ENCODE data around the gene PTGIS.

PTGIS gene

DNA sequence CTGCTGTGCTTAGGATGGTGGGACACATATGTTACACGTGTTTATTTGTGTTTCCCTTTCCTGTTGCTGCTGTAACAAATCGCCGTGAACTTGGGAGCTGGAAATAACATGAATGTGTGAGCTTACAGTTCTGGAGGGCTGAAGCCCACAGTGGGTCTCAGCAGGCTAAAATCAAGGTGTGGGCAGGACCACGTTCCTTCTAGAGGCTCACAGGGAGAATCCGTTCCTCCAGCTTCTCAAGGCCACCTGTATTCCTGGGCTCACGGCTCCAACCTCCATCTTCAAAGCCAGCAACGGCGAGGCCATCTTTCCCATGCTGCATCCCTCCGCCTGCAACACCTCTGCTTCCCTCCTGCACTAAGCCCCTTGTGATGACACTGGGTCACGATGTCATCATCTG lies 27.4 kb upstream of the PTGIS start:
- DNase-seq, result no peak

DNA sequence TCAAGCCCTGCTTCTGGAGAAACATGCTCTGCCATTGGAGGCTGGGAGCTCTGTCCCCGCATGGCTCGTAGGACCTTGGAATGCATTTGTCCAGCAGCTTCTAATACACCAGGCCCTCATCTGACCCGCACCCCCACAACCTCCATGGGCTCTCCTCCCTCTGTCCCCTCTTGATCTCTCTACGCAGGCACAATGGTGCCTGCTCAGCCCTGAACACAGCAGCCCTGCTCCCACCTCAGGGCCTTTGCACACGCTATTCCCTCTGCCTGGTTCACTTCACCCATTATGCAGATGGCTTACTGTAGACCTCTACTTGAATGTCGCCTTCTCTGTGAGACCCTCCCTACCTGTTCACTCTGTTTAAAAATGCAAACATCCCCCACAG lies 27.0 kb upstream of the PTGIS start:
- no peak for DNase-seq

DNA sequence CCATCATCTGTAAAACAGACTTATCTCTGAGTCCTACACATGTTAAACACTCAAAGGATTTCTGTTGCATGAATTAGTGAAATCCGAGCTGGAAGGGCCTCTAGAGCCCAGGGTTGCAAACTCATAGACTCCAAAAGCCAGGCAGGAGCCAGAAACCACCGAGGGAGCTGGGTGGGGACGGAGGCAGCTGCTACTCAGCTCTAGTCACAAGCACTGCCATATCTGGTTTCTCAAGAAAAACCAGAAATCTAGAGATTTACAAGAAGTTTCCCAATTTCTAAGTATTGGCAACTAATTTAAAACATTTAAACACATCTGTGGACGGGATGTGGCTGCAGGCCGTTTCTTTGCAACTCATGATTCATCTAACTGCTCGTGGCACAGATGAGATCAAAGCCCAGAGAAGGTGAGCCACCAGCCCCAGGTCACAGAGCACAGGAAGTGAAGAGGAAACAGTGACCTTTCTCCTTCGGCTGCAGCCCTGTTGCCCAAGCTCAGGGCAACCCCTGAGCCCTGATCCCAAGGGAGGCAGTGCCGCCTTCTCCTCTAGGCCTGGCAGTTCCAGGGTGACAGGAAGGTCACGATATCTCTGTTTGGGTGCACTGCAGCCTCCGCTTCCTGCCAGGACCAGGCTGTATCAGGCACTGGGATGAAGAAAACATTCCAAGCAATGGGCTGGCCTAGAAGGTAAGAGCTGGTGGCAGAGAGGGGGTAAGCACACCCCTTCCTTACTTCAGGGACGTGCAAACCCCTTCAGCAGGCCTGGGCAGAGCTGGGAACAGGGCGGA lies 26.4 kb upstream of the PTGIS start:
- no peak for DNase-seq

DNA sequence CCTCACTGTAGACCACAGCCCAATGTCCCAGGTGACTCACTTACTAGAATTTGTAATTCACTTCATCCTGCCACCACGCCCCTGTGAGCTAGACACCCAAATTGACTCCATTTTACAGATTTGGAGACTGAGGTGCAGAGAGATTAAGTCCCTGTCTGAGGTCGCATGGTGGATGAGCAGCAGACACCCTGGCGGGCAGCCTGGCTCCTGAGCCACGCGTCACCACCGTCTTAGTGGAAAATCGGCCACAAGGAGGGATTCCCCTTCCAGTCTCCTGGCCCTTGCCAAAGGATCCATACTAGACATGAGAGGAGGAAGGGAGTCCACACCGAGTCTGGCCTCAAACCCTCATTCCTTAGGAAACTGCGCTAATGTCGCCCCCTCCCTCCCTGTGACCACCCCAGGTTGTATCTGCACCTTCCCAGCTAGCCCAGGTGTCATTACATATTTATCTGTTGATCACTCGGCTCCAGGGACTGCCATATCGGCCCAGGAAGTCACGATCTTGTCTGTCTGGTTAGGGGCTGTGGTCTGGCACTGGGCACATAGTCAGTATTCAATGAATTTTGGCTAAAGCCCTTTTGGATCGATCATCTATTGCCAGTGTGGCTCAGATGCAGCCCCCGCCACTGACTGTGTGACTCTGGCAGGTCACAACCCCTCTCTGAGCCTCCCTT lies 25.7 kb upstream of the PTGIS start:
- no peak for DNase-seq

DNA sequence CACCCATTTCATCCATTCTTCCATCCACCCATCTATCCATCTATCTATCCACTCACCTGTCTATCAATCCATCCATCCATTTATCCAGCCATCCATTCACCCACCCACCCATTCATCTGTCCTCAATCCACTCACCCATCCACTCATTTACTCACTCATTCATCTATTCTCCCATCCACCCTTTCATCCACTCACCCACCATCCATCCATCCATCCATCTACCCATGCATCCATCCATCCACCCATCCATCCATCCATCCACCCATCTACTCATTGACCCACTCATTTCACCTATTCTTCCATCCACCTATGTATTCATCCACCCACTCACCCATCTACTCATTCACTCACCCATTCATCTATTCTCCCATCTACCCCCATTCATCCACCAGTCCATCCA lies 24.2 kb upstream of the PTGIS start:
- no peak for DNase-seq

DNA sequence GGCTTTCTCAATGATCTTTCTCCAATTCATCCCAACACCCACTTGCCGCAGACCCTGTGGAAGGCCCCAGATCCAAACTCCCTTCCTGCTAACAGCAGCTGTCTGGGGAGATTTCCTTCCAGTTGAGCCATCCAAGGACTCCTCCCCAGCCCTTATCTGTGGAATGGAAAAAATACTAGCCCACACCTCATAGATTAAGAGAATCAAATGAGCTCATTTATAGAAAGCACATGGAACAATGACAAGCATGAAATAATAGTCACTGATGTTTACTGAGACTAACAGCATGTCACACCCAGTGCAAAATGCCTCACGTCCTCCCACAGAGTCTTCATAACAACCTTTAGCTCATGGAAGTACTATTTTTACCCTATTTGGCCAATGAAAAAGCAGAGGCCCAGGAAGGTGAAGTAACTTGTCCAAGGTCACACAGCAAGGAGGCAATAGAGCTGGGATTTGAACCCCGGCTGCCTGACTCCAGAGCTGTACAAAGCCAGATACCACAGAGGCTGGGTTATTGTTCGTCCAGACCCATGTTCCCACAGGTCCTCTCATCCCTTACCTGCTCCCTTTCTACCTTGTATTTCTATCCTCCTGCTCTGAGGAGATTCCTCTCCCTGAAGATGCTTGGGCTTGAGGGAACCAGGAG lies 23.4 kb upstream of the PTGIS start:
- DNase-seq, result no peak

DNA sequence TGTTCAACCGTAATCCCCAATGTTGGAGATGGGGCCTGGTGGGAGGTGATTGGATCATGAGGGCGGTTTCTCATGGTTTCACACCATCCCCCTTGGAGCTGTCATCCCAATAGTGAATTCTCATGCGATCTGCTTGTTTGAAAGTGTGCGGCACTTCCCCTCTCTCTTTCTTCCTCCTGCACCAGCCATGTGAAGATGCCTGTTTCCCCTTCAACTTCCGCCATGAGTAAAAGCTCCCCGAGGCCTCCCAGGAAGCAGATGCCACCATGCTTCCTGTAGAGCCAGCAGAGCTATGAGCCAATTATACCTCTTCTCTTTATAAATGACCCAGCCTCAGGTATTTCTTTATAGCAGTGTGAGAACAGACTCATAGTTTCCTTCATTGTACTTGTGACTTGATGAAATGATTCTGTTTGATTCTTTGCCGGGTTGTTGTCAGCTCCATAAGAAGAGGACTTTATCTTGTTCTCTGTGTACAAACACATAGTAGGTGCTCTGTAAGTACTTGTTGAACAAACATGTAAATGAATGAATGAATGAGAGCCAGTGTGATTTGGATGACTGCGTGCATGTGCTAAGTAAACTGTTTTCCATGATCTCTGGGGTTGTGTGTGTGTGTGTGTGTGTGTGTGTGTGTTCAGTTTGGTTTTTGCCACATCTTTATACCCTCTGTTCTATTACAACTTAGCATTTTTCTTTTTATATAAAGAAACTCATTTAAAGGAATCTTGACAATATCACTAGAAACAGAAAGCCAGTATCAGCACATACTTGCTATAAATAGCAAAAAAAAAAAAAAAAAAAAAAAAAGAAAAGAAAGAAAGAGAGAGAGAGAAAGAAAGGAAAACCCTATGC lies 22.5 kb upstream of the PTGIS start:
- DNase-seq, result no peak

DNA sequence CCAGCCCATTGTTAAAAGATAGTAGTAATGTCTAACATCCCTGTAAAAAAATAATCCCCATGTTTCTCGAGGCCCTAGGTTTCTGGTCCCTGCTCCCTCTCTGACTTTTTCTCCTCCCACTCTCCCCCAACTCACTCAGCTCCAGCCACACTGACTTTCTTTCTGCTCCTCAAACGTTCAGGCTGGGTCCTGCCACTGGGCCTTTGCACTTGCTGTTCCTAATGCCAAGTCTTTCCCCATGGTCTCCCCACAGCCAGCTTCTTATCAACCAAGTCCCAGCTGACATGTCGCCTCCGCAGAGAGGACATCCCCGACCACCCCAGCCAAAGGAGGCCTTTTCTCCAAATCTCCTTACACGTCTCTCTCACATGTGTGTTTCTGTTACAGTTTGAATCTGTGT lies 21.8 kb upstream of the PTGIS start:
- no peak for DNase-seq

DNA sequence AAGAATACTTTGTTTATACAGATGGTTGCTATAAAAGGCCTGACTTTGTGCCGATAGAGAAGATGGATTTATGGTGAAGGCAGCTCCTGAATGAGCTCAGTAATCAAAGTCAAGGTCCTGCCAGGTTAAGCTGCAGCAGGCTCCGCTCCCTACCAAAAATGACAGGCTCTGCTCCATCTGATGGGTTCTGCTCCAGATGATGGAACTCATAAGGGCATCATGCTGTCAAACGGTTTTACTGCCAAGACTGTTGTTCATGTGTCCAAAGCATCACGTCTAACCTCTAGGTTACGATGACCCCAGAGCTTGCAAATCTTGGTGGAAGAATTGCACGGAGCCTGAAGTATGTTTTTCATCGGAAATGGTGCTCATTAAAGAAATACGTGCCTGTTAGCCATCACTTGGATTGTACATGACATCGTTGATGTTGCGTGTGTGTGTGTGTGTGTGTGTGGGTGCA lies 19.2 kb upstream of the PTGIS start:
- DNase-seq, result no peak

DNA sequence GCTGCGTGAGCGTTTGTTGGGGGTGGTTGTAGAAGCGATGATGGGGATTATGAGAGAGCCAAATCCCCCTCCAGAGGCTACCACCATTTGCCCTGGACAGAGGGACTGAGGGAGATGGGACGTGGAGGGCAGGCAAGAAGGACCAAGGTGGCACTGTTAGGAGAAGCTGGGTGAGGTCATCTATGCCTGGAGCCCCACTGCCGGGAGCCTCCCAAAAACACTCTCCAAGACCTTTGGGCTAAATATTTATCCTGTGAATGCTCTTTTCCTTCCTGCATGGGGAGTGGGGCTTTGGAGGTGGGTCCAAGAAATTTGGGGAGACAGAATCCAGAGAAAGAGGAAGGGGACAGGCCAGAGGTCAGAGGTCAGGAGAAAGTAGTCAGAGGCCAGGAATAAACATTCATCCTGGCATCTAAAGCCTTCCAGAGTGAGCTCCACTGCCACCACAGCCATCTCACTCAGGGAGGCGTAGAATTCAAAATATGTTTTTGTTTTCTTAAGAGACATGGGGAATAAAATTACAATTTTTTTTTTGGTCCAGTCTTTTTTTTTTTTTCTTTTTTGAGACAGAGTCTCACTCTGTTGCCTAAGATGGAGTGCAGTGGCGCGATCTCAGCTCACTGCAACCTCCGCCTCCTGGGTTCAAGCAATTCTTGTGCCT lies 17.8 kb upstream of the PTGIS start:
- no peak for DNase-seq

DNA sequence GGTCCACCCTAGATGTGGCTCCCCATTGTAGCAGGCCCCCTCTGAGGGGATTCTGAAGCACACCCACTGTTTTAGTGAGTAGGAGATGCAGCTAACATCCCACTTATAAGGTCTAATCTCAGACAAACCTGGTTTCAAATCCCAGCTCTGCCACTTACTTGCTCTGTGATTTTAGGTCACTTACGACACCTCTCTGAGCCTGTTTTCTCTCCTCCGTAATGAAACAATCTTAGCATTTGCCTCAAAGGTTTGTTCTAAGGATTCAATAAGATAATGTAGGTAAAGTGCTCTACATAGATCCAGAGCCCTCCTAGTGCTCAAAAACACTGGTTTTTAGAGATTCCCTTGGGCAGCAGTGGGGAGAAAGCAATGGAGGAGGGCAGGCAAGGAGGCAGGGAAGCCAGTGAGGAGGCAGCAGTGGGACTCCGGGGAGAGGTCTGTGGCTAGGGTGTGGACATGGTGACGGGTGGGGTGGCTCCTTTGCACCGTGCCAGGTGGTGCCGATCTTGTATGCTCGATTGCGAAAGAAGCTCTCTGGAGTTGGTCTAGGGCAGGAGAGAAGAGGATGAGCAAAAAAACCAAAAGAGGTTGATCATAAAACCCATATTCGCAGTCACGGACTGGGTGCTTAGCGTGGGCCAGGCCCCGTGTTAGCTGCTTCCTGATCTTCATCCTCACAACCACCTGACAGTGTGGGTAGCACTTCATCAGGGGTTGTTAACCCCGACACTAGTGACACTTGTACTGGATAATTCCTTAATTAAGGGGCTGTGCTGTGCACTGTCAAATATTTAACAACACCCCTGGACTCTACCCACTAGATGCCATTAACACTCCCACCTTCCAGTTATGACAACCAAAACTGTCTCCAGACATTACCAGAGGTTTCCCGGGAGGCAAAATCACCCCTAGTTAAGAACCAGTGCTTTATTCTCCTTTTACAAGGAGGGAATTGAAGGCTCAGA lies 16.8 kb upstream of the PTGIS start:
- no peak for DNase-seq

DNA sequence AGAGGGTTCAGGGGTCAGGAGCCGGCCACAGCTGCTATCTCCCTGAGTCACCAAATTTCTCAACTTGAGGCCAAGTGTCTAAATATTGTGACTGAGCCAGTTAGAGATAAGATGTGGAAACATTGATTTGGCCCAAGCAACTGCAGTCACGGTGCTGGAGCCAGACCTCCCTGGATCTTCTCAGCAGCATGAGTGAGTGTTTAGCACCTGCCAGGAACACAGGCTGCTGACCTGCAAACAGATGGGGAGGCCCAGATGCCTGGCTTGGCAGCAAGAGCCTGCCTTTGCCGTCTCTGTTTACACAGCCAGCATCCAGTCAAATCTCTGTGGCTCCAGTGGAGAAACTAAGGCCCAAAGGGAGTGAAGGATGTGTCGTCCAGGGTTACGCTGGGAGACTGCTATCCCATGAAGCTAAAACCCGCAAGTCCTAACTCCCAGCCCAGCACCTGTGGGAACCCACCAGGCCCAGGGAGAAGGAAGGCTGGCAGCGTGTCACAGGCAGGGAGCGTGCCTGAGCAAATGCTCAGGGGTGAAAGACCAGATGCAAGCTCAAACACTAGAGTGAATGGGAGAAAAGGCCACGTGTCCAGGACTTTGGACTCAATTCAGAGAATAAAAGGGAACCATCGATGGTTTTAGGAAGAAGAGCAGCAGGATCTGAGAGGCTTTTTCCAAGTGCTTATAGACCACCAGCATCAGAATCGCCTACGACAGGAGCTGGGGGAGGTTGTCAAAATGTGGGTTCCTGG lies 15.9 kb upstream of the PTGIS start:
- peak; percentile 33 for DNase-seq

DNA sequence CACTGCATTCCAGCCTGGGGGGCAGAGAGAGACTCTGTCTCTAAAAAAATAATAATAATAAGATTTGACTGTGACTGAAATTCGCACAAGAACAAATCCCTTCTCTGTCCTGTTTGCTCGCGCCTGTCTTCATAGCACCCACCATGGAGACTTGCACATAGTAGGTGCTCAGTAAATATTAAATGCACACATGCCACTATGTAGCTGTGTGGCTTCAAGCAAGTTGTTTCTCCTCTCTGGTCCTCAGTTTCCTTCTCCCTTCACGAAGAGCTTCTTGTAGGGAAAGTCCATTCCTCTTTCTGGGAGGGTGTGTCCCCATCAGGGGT lies 15.4 kb upstream of the PTGIS start:
- no peak for DNase-seq

DNA sequence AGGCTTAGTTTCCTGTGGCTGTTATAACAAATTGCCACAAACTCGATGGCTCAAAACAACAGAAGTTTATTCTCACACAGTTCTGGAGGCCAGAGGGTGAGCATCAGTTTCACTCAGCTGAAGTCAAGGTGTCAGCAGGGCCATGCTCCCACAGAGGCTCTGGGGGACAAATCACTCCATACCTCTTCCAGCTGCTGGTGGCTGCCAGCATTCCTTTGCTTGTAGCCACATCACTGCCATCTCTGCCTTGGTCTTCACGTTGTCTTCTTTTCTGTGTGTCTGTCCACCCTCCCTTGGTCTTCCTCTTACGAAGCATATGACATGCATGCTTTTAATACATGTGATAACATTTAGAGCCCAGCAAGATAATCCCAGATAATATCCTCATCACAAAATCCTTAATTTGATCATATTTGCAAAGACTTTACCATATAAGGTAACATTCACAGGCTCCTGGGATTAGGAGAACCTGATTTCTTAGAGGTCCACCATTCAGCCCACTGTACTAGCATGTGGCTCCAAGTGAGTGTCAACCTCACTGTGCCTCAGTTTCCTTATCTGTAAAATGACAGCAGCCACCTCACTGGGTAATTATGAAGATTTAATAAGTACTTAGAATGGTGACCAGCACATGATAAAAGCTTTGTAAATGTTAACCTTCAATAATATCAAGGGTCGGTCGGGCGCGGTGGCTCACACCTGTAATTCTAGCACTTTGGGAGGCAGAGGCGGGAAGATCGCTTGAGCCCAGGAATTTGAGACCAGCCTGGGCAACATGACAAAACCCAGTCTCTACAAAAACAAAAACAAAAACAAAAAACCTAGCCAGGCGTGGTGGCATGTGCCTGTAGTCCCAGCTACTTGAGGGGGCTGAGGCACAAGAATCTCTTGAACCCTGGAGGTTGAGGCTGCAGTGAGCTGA lies 14.7 kb upstream of the PTGIS start:
- no peak for DNase-seq

DNA sequence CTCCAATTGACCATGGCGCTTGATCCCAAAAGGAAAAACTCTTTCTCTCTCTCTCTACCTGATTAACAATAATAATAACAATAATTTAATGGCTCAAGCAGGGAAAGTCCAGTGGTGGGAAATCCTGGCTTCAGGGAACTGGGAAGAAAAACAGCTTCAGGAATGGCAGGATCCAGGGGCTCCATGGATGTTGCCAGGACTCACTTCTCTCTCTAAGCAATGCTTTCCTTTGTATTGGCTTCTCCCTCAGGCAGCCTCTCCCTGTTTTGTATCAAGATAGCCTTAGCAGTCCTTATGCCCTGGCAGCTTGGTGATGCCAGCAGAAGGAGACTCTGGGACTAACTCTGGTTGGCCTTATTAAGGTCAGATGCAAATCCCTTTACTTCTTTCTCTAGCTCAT lies 13.5 kb upstream of the PTGIS start:
- no peak for DNase-seq

DNA sequence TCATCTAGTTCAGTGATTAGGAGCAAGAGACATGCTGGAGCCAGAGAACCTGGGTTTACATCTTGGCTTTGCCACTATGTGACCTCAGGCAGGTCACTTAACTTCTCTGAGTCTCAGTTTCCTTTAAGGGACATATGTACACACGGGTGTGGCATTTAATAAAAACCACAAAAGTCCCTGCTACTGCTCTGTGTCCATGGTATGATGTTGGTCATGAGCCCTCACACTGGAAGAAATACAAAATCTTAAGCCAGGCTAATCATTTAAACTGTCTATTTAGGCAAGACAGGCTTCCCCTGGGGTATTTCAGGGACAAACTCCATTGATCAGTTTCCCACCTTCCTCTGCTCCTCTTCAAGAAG lies 12.9 kb upstream of the PTGIS start:
- no peak for DNase-seq

DNA sequence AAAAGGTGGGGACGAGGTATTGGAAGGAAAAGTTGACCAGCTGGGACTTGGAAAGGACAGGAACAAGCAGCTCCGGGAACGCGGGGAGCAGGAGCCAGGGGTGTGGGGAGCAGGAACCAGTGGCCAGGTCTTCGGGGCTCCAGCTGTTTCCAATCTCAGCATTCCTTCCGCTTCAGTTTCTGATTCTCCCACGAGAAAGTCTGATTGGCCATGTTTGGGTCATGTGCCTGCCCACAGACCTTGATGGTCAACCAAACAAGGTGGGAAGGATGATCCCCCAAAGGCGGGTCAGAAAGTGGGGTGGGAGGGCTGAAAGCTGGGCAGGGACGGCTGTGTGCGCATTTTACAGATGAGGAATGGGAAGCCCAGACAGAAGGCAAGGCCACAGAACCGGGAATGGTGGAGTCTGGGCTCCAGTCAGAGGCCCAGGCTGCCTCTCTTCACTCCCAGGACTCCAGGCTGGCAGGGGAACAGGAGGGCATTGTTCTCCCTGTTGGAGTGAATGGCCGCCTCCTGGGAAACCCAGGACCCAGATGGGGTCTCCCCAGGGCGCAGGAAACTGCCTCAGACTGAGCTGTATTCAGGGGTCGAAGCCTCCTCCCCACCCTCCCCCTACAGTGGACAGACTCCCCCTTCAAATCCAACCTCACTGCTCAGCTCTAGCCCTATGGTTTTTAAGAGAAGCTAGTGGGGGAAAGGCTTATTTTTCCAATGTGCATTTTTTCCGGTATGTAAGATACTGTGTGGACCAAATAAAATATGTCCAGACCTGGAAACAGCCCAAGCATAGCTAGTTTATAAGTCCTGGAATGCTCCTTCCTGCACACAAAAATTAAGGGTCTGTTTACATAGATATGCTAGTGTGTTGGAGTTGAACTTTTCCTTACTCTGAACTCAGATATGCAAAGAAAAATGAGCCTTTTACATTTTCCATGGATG lies 12.2 kb upstream of the PTGIS start:
- DNase-seq, result no peak

DNA sequence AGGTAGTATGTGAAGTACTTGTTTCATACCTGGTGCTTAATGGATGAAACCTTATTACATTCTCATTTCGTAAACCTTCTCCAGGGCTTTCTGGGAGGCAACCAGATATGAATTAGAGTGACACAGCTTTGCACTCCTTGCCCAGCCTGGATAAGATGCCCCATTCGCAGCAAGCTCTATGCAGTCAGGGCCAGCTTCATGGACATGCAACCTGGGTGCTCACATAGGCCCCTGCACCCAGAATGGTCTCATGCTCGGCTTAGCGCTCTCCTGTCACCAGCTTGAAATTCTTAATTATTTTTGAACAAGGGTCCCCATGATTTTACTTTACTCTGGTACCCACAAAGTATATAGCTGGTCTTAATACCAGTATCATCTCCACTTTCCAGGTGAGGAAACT lies 11.3 kb upstream of the PTGIS start:
- DNase-seq, result no peak

DNA sequence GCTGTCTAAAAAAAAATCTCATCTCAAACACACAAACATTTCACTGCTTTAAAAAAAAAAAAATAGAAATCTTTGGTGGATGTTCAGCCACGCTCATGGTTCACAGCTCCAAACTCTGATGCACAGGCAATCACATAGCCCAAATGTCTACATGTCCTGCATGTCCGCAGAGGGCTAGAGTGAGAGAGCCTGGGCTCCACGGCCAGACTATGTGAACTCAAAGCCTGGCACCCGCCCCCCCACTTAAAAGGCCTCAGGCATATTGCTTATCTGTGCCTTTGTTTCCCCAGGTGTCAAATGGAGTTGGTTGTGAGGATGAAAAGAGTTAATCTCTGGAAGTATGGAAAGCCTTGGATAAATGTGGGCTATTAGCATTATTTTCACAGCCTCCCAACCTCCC lies 10.5 kb upstream of the PTGIS start:
- no peak for DNase-seq
